HAP-1 (cell line): ENCODE measurements around the gene PTGER3.
"Not testable (repeated sequence)": the region's sequence is repeated elsewhere in the genome, so short reads cannot be mapped to it uniquely, and the experiment has no call there.

Source experiments
- DNase-seq, 2 experiments: peaks; one replicate each; pipeline ENCODE4 v3.0.0-alpha.2; 2016 to 2020; ENCODE audit warnings: low spot score in 2 of 2
- H3K27me3 ChIP-seq: fragments of 250-450 bp; sonication (Bioruptor Pico); 2 replicates; pipeline ENCODE4 v1.5.1; 2020; ENCODE audit warnings: low read depth, mild to moderate bottlenecking, moderate library complexity
- H3K36me3 ChIP-seq: fragments of 250-450 bp; sonication (Bioruptor Pico); replicated peaks from 2 replicates; pipeline ENCODE4 v1.5.1; 2020; ENCODE audit warnings: mild to moderate bottlenecking
- H3K4me1 ChIP-seq: fragments of 250-450 bp; sonication (Bioruptor Pico); 2 replicates; pipeline ENCODE4 v1.5.1; 2020; ENCODE audit warnings: mild to moderate bottlenecking
- H3K4me3 ChIP-seq: fragments of 250-450 bp; sonication (Bioruptor Pico); 2 replicates; pipeline ENCODE4 v1.5.1; 2020; ENCODE audit warnings: mild to moderate bottlenecking, moderate library complexity
- H3K9me3 ChIP-seq: fragments of 250-450 bp; sonication (Bioruptor Pico); 2 replicates; pipeline ENCODE4 v1.5.1; 2020; ENCODE audit warnings: mild to moderate bottlenecking, moderate library complexity
- in situ Hi-C: fragments of 300-500 bp; cut with MboI; formaldehyde crosslinking; loops from 3 replicates; pipeline ENCODE4 v1.14.3; 2020; ENCODE audit warnings: low sequenced_read_pairs, inconsistent platforms, mixed read lengths

The PTGER3 gene

DNA sequence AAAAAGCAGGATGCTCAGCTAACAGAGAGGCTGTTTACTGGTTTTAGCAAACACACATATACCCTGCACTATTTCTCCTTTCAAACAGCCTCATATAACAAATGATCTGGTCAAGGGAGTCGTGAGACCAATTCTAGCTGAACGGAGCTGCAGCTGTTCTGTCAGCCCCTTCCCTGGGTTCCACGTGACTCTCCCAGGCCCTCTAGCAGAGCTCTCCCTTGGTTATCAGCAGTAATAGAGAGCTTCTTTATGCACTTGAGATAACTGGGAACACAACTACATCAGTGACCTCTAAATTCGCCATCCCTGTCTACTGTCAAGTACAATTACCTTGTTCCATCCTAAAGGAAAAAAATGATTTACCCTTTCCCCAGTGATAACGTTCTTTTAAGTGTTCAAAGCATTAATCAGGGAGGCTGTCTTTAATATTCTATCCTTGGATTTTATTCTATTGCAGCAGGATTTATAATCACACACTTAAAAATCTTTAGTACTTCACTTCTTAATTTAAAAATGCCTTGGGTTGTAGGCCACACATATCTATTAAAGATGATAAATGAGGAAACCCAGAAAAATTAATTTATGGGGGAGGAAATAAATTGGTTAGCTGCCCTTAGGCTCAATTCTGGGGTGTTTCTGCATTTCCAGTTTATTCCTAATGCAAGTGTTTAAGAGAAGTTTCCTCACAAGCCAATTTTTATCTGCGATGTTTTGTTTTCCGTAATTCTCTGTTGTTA lies 28.2 kb downstream of the PTGER3 start:
- in situ Hi-C loops = no loop called here
- Histone ChIP-seq H3K4me1 (no peaks in the 10 kb centered on the region), H3K27me3 (no peaks in the 10 kb centered on the region), H3K4me3 (no peak overlapping the region), H3K9me3 (no peaks in the 10 kb centered on the region), H3K36me3 (no peaks in the 10 kb centered on the region)
- DNase-seq = no peak

DNA sequence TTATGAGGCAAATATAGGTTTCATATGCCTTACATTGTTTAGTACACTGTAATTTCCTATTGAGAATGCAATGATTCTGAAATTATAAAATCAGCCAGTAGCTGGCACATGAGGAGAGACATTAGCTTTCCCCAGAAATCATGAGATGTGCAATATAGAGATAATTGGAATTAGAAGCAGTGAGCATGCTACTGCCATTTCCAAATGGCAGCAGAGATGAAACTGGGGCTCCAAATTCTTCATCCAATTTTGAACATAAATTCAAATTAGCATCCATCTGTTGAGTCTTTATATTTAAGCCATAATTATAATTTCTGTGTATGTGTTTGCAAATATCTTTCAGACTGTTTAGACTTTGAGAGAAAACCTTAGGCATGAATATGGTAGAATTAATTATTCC lies 28.8 kb downstream of the PTGER3 start:
- Histone ChIP-seq H3K9me3 (no peaks in the 10 kb centered on the region), H3K36me3 (no peaks in the 10 kb centered on the region), H3K4me1 (no peaks in the 10 kb centered on the region), H3K4me3 (no peak overlapping the region), H3K27me3 (no peaks in the 10 kb centered on the region)
- DNase-seq = no peak
- in situ Hi-C loops = no loop called here

DNA sequence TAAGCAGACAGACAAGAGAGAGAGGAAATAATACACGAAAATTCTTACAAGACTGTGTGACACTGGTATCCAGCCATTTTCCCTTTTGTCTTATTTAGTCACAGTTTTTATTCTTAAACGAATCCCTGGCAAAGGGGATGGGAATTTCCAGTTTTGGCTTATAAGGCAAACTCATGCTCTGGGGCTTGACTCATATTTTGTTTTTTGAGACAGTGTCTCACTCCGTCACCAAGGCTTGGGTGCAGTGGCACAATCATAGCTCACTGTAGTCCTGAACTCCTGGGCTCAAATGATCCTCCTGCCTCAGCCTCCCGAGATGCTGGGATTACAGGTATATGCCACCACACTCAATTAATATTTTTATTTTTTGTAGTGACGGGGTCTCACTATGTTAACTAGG lies 31.9 kb downstream of the PTGER3 start:
- no peak for DNase-seq
- H3K9me3 ChIP-seq = no peaks in the 10 kb centered on the region
- no peaks in the 10 kb centered on the region for H3K4me1 ChIP-seq
- no peak overlapping the region for H3K4me3 ChIP-seq
- in situ Hi-C loops = no loop called here
- peaks cover 10% of the 10 kb centered on the region for H3K36me3 ChIP-seq
- no peaks in the 10 kb centered on the region for H3K27me3 ChIP-seq

DNA sequence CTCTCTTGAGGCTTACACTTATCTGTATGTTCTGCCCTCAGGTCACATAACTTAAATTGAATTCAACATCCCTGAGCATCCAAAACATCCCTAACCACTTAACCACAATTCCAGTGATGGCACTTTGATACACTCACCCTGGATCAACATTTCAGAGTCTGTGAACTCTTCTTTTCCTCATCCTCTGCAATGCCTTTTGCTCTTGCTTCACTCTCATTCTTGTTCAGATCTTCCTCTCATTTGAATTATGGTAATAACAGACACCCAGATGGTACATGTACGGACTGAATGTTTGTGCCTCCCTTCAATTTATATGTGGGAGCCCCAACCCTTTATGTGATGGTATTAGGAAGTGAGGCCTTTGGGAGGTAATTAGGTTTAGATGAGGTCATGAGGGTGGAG lies 33.4 kb downstream of the PTGER3 start:
- in situ Hi-C loops = no loop called here
- DNase-seq = no peak
- H3K4me3 ChIP-seq = no peak overlapping the region
- H3K4me1 ChIP-seq = no peaks in the 10 kb centered on the region
- H3K9me3 ChIP-seq = no peaks in the 10 kb centered on the region
- peaks cover 10% of the 10 kb centered on the region for H3K36me3 ChIP-seq
- H3K27me3 ChIP-seq = no peaks in the 10 kb centered on the region

DNA sequence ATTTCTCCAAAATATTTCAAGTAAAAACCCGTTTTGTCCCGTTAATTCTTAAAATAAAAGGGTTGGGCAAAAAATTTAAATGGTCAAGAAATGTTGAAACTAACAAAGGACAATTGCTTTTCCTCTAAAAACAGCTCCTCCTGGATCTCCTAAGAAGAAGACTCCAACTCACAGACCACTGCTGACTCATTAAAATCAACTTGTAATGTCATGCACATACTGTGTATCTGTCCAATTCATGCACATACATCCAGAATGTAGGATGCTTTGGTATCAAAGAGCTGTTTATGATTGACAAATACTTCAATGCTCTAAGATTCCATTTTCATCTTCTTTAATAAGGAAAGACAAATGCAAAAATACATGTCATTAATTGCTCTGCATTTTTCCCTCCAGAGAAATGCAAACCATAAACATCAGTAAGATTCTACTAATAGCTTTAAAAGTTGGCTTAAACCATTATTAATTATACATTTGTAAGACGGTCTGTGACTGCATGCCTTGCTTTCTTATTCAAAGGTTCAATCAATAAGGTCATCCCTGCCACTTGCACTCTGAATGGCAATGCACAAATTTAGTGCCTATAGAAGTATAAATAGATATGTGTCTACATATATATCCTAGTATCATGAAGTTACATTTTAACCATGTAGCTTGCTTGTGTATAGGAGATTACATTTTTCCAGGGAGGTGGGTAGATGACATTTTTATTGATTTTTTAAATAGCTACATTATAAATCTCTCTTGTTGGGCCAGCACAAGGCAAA lies 44.7 kb downstream of the PTGER3 start:
- no peak overlapping the region for H3K4me3 ChIP-seq
- H3K36me3 ChIP-seq = no peaks in the 10 kb centered on the region
- in situ Hi-C loops = no loop called here
- no peaks in the 10 kb centered on the region for H3K27me3 ChIP-seq
- no peaks in the 10 kb centered on the region for H3K9me3 ChIP-seq
- H3K4me1 ChIP-seq = no peaks in the 10 kb centered on the region
- no peak for DNase-seq

GRCh38 chr1:71001624-71002023 lies 46.0 kb downstream of the PTGER3 start:
- DNase-seq = no peak
- in situ Hi-C loops = no loop called here
- Histone ChIP-seq H3K4me3 (no peak overlapping the region), H3K4me1 (no peaks in the 10 kb centered on the region), H3K9me3 (no peaks in the 10 kb centered on the region), H3K27me3 (no peaks in the 10 kb centered on the region), H3K36me3 (no peaks in the 10 kb centered on the region)

DNA sequence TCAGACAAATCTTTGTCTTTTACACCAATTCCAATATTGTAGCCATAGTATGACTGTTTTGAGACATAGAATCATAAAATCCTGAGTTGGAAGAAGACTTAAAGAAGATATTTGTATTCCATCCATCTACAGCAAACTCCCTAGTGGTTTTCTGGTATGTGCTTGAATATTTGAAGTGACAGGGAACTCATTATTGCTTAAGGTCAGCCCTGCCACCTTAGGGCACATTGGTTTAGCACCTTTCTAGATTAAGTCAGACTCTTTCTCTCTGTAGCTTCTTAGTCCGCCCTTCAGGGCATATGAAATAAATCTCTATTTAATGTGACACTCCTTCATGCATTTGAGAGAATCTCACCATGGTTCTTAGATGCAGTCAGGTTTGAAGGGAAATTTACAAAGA lies 49.8 kb downstream of the PTGER3 start:
- 0 out of 2 replicates have a peak, but pooled peaks cover 4% of the 10 kb centered on the region for H3K27me3 ChIP-seq
- H3K4me1 ChIP-seq = no peaks in the 10 kb centered on the region
- in situ Hi-C loops = no loop called here
- DNase-seq = no peak
- H3K9me3 ChIP-seq = no peaks in the 10 kb centered on the region
- H3K4me3 ChIP-seq = no peak overlapping the region
- H3K36me3 ChIP-seq = no peaks in the 10 kb centered on the region

- Histone ChIP-seq H3K4me3 (no peak overlapping the region), H3K9me3 (no peaks in the 10 kb centered on the region), H3K27me3 (0 out of 2 replicates have a peak, but pooled peaks cover 4% of the 10 kb centered on the region), H3K36me3 (no peaks in the 10 kb centered on the region), H3K4me1 (no peaks in the 10 kb centered on the region)
- no peak for DNase-seq
- in situ Hi-C loops = no loop called here
These were observed 52.8 kb downstream of the PTGER3 start for GRCh38 chr1:70994753-70995268.

- in situ Hi-C loops = no loop called here
- Histone ChIP-seq H3K4me3 (no peak overlapping the region), H3K9me3 (no peaks in the 10 kb centered on the region), H3K36me3 (no peaks in the 10 kb centered on the region), H3K27me3 (0 out of 2 replicates have a peak, but pooled peaks cover 4% of the 10 kb centered on the region), H3K4me1 (no peaks in the 10 kb centered on the region)
- no peak for DNase-seq
These were observed 53.8 kb downstream of the PTGER3 start for GRCh38 chr1:70993798-70994197.

GRCh38 chr1:70992521-70992920 lies 55.1 kb downstream of the PTGER3 start:
- H3K36me3 ChIP-seq = no peaks in the 10 kb centered on the region
- in situ Hi-C loops = no loop called here
- no peaks in the 10 kb centered on the region for H3K4me1 ChIP-seq
- H3K27me3 ChIP-seq = 0 out of 2 replicates have a peak, but pooled peaks cover 4% of the 10 kb centered on the region
- no peak for DNase-seq
- no peaks in the 10 kb centered on the region for H3K9me3 ChIP-seq
- H3K4me3 ChIP-seq = no peak overlapping the region

DNA sequence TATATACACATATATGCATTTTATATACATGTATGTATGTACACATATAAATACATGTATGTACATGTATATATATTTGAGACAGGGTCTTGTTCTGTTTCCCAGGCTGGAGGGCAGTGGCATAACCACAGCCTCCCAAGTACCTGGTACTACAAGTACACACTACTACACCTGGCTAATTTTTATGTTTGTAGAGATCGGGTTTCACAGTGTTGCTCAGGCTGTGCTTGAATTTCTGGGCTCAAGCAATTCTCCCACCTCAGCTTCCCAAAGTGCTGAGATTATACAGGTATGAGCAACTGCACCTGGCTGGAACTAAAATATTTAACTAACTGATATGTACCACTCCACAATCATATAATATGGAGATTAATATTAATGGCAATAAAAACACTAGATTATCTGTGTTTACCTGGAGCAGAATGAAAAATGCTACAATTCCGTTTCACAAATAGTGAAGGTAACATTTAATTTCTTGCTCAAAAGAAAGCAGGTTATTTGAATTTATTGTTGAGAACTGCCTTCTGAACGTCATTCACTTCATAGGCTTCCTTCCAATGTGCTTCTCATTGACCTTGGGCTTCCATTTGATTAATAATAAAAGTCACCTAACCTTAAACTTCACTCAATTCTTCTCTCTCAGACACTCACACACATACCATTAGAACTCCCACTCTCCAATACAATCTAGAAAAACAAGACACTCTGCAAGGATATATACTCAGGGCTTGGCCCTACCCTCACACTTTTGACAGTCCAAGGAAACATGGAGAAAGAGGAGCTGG lies 57.0 kb downstream of the PTGER3 start:
- in situ Hi-C loops = no loop called here
- no peaks in the 10 kb centered on the region for H3K4me1 ChIP-seq
- H3K9me3 ChIP-seq = no peaks in the 10 kb centered on the region
- 0 out of 2 replicates have a peak, but pooled peaks cover 1% of the 10 kb centered on the region for H3K27me3 ChIP-seq
- no peak overlapping the region for H3K4me3 ChIP-seq
- no peaks in the 10 kb centered on the region for H3K36me3 ChIP-seq
- no peak for DNase-seq

GRCh38 chr1:70987497-70987896 lies 60.1 kb downstream of the PTGER3 start:
- no peaks in the 10 kb centered on the region for H3K4me1 ChIP-seq
- no peaks in the 10 kb centered on the region for H3K27me3 ChIP-seq
- DNase-seq = no peak
- in situ Hi-C loops = no loop called here
- no peaks in the 10 kb centered on the region for H3K36me3 ChIP-seq
- no peaks in the 10 kb centered on the region for H3K9me3 ChIP-seq
- H3K4me3 ChIP-seq = no peak overlapping the region

DNA sequence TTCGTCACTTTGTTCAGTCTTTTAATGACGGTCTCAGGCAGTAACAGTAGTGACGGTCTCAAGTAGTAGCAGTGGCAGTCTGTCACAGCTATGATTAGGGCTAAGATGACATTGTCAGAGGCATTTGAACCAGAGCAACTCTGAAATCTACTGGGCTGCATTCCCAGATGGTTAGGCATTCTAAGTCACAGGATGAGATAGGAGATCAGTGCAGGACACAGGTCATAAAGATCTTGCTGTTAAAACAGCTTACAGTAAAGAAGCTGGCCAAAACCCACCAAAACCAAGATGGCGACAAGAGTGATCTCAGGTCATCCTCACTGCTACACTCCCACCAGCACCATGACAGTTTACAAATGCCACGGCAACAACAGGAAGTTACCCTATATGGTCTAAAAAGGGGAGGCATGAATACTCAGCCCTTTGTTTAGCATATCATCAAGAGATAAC lies 61.8 kb downstream of the PTGER3 start:
- DNase-seq, in situ Hi-C loops, H3K27me3 ChIP-seq, H3K9me3 ChIP-seq, H3K36me3 ChIP-seq, H3K4me3 ChIP-seq, H3K4me1 ChIP-seq: not testable (repeated sequence)
